ENCODE data around the gene SUSD6. TPM values are rescaled to one million over a fixed set of nuclear protein-coding genes. Genes with fewer than 3 reads are reported as not detected.

The SUSD6 gene
- total RNA-seq, 2 experiments from 2014 or later = 42.9 to 44.5 TPM

GRCh38 chr14:69617796-69618195, 6.4 kb downstream of the SUSD6 start:
- peak overlapping the region; percentile 100 for H3K4me3 Mint-ChIP-seq
- peaks cover 19% of the 10 kb centered on the region for H3K36me3 Mint-ChIP-seq
- DNase-seq = no peak

GRCh38 chr14:69619012-69619411, 7.6 kb downstream of the SUSD6 start:
- Mint-ChIP-seq H3K36me3 (peaks cover 19% of the 10 kb centered on the region), H3K9me3 (no peaks in the 10 kb centered on the region), H3K4me1 (peaks cover 80% of the 10 kb centered on the region), H3K27ac (peak overlapping the region; percentile 62), H3K27me3 (no peaks in the 10 kb centered on the region), H3K4me3 (no peak overlapping the region)
- ATAC-seq (ENCODE audit: low read depth) (no peak), DNase-seq (no peak)
- POLR2A ChIA-PET = no interaction called here

More at GRCh38 chr14:69617796-69618195, 6.4 kb downstream of the SUSD6 start:
- POLR2A ChIA-PET = interaction anchor here (1.0 kb wide), 1 partner anchor 18 kb away, joined by 3 read pairs; no protein-coding TSS in a partner anchor
- no peak for ATAC-seq (ENCODE audit: low read depth)
- no peaks in the 10 kb centered on the region for H3K27me3 Mint-ChIP-seq
- H3K27ac Mint-ChIP-seq = peak overlapping the region; percentile 60
- H3K4me1 Mint-ChIP-seq = peaks cover 85% of the 10 kb centered on the region
- no peaks in the 10 kb centered on the region for H3K9me3 Mint-ChIP-seq

- H3K27ac Mint-ChIP-seq = peak overlapping the region; percentile 57
- POLR2A ChIA-PET = interaction anchor here (1.3 kb wide), 1 partner anchor 16 kb away, joined by 4 read pairs; no protein-coding TSS in a partner anchor
- peak overlapping the region; percentile 53 for H3K4me3 Mint-ChIP-seq
- DNase-seq (no peak), ATAC-seq (ENCODE audit: low read depth) (no peak)
- peaks cover 83% of the 10 kb centered on the region for H3K4me1 Mint-ChIP-seq
- peaks cover 19% of the 10 kb centered on the region for H3K36me3 Mint-ChIP-seq
- no peaks in the 10 kb centered on the region for H3K27me3 Mint-ChIP-seq
- H3K9me3 Mint-ChIP-seq = no peaks in the 10 kb centered on the region
Observed at GRCh38 chr14:69620211-69620611, 8.8 kb downstream of the SUSD6 start.

- Mint-ChIP-seq H3K9me3 (no peaks in the 10 kb centered on the region), H3K27me3 (no peaks in the 10 kb centered on the region), H3K4me3 (peak overlapping the region; percentile 8), H3K27ac (peak overlapping the region; percentile 59), H3K36me3 (peaks cover 18% of the 10 kb centered on the region), H3K4me1 (peaks cover 82% of the 10 kb centered on the region)
- POLR2A ChIA-PET = no interaction called here
- DNase-seq (no peak), ATAC-seq (ENCODE audit: low read depth) (no peak)
Observed at GRCh38 chr14:69620981-69621380, 9.6 kb downstream of the SUSD6 start.

- H3K27ac Mint-ChIP-seq = no peak overlapping the region
- H3K4me3 Mint-ChIP-seq = peak overlapping the region; percentile 30
- peaks cover 12% of the 10 kb centered on the region for H3K36me3 Mint-ChIP-seq
- ATAC-seq (ENCODE audit: low read depth) (no peak), DNase-seq (no peak)
- H3K27me3 Mint-ChIP-seq = no peaks in the 10 kb centered on the region
- POLR2A ChIA-PET = interaction anchor here (1.1 kb wide), 1 partner anchor 13 kb away, joined by 3 read pairs; no protein-coding TSS in a partner anchor
- no peaks in the 10 kb centered on the region for H3K9me3 Mint-ChIP-seq
- peaks cover 76% of the 10 kb centered on the region for H3K4me1 Mint-ChIP-seq
Observed at GRCh38 chr14:69624136-69624535, 12.7 kb downstream of the SUSD6 start.

GRCh38 chr14:69625299-69626131, 14.1 kb downstream of the SUSD6 start:
- Mint-ChIP-seq H3K27ac (peak overlapping the region; percentile 88), H3K4me3 (peak overlapping the region; percentile 77), H3K36me3 (peaks cover 3% of the 10 kb centered on the region), H3K27me3 (no peaks in the 10 kb centered on the region), H3K4me1 (peaks cover 73% of the 10 kb centered on the region), H3K9me3 (no peaks in the 10 kb centered on the region)
- ATAC-seq (ENCODE audit: low read depth) = peak; percentile 91
- peak; percentile 76 for DNase-seq
- POLR2A ChIA-PET = interaction anchor here (1.0 to 3.4 kb wide), 7 partner anchors 9 to 142 kb away, joined by 3 to 25 read pairs (median 4); partner anchors contain the start of genes SRSF5 and SUSD6

- DNase-seq (no peak), ATAC-seq (ENCODE audit: low read depth) (no peak)
- Mint-ChIP-seq H3K9me3 (no peaks in the 10 kb centered on the region), H3K36me3 (peaks cover 3% of the 10 kb centered on the region), H3K4me3 (peak overlapping the region; percentile 77), H3K4me1 (peaks cover 72% of the 10 kb centered on the region), H3K27me3 (no peaks in the 10 kb centered on the region), H3K27ac (peak overlapping the region; percentile 88)
- POLR2A ChIA-PET = interaction anchor here (1.4 to 3.4 kb wide), 4 partner anchors 8 to 15 kb away, joined by 3 to 25 read pairs (median 12); partner anchors contain the start of gene SUSD6
Observed at GRCh38 chr14:69626132-69626500, 14.7 kb downstream of the SUSD6 start.

GRCh38 chr14:69629225-69630127, 18.1 kb downstream of the SUSD6 start:
- DNase-seq = no peak
- Mint-ChIP-seq H3K9me3 (no peaks in the 10 kb centered on the region), H3K4me1 (peaks cover 72% of the 10 kb centered on the region), H3K27ac (peak overlapping the region; percentile 26), H3K27me3 (no peaks in the 10 kb centered on the region), H3K36me3 (peaks cover 9% of the 10 kb centered on the region), H3K4me3 (no peak overlapping the region)
- POLR2A ChIA-PET = interaction anchor here (0.8 to 1.6 kb wide), 4 partner anchors 16 to 100 kb away, joined by 3 to 5 read pairs (median 3); partner anchors contain the start of gene SUSD6
- no peak for ATAC-seq (ENCODE audit: low read depth)

- Mint-ChIP-seq H3K27me3 (no peaks in the 10 kb centered on the region), H3K36me3 (peaks cover 11% of the 10 kb centered on the region), H3K4me1 (peaks cover 71% of the 10 kb centered on the region), H3K27ac (no peak overlapping the region), H3K4me3 (no peak overlapping the region), H3K9me3 (no peaks in the 10 kb centered on the region)
- POLR2A ChIA-PET = interaction anchor here (0.8 to 1.6 kb wide), 5 partner anchors 17 to 99 kb away, joined by 3 to 6 read pairs (median 3); partner anchors contain the start of gene SUSD6
- ATAC-seq (ENCODE audit: low read depth) (no peak), DNase-seq (no peak)
Observed at GRCh38 chr14:69630360-69630759, 19.0 kb downstream of the SUSD6 start.

GRCh38 chr14:69631509-69631908, 20.1 kb downstream of the SUSD6 start:
- no peak overlapping the region for H3K27ac Mint-ChIP-seq
- no peak for DNase-seq
- ATAC-seq (ENCODE audit: low read depth) = no peak
- no peak overlapping the region for H3K4me3 Mint-ChIP-seq
- H3K36me3 Mint-ChIP-seq = peaks cover 11% of the 10 kb centered on the region
- POLR2A ChIA-PET = interaction anchor here (1.3 kb wide), 1 partner anchor 37 kb away, joined by 6 read pairs; no protein-coding TSS in a partner anchor
- H3K4me1 Mint-ChIP-seq = peaks cover 72% of the 10 kb centered on the region
- no peaks in the 10 kb centered on the region for H3K9me3 Mint-ChIP-seq
- H3K27me3 Mint-ChIP-seq = no peaks in the 10 kb centered on the region

- peaks cover 71% of the 10 kb centered on the region for H3K4me1 Mint-ChIP-seq
- POLR2A ChIA-PET = no interaction called here
- H3K27ac Mint-ChIP-seq = no peak overlapping the region
- H3K4me3 Mint-ChIP-seq = no peak overlapping the region
- no peak for DNase-seq
- no peaks in the 10 kb centered on the region for H3K27me3 Mint-ChIP-seq
- H3K36me3 Mint-ChIP-seq = peaks cover 7% of the 10 kb centered on the region
- ATAC-seq (ENCODE audit: low read depth) = no peak
- no peaks in the 10 kb centered on the region for H3K9me3 Mint-ChIP-seq
Observed at GRCh38 chr14:69632164-69632563, 20.8 kb downstream of the SUSD6 start.

- Mint-ChIP-seq H3K9me3 (no peaks in the 10 kb centered on the region), H3K36me3 (peaks cover 7% of the 10 kb centered on the region), H3K27me3 (no peaks in the 10 kb centered on the region), H3K27ac (peak overlapping the region; percentile 58), H3K4me1 (peaks cover 76% of the 10 kb centered on the region), H3K4me3 (no peak overlapping the region)
- POLR2A ChIA-PET = no interaction called here
- DNase-seq (no peak), ATAC-seq (ENCODE audit: low read depth) (no peak)
Observed at GRCh38 chr14:69632593-69633151, 21.3 kb downstream of the SUSD6 start.

- Mint-ChIP-seq H3K9me3 (no peaks in the 10 kb centered on the region), H3K4me1 (peaks cover 77% of the 10 kb centered on the region), H3K4me3 (no peak overlapping the region), H3K36me3 (peaks cover 7% of the 10 kb centered on the region), H3K27ac (no peak overlapping the region), H3K27me3 (no peaks in the 10 kb centered on the region)
- DNase-seq (no peak), ATAC-seq (ENCODE audit: low read depth) (no peak)
- POLR2A ChIA-PET = no interaction called here
Observed at GRCh38 chr14:69633238-69633637, 21.8 kb downstream of the SUSD6 start.

Data from activated naive CD8-positive, alpha-beta T cell treated with anti-CD3 and anti-CD28 coated beads, Interleukin-2, amount 10 ng/mL, durations not matched to agents 7 days and 5 days (primary cell).